ENCODE results near the gene KIAA1210. TPM values are rescaled to one million over a fixed set of nuclear protein-coding genes. Genes with fewer than 3 reads are reported as not detected.

The KIAA1210 gene
- total and polyA plus RNA-seq, 2 of the 13 experiments (the other 11 are each of a cell fraction or from before 2014, with no cell fraction given), result not detected

GRCh38 chrX:119071381-119071780 lies 56.2 kb downstream of the KIAA1210 start:
- no peaks in the 10 kb centered on the region for H3K79me2 ChIP-seq (ENCODE audit: insufficient read depth, low read length)
- FAIRE-seq, result no peak
- BruUV-seq (replicated peaks), result no TSS peak
- H3K4me3 ChIP-seq (replicated peaks in 1 of 3; ENCODE audit: insufficient read depth in 1 of 3, low read depth in 2 of 3, low read length in 3 of 3), result no peak overlapping the region
- TF ChIP-seq MTA3 (CRISPR knock-in tag; IDR thresholded peaks at IDR 0.05), result no peak
- no peak for TF ChIP-seq TMF1 (CRISPR knock-in tag; IDR thresholded peaks at IDR 0.05; ENCODE audit: low read depth)
- no peaks in the 10 kb centered on the region for H3K27me3 ChIP-seq (ENCODE audit: control insufficient read depth in 1 of 2, insufficient read depth in 2 of 2, low read length in 2 of 2)
- no peak overlapping the region for H3K9ac ChIP-seq (ENCODE audit: insufficient read depth, low read depth, low read length)
- no peak overlapping the region for H2AFZ ChIP-seq (ENCODE audit: low read length)
- no peak overlapping the region for H3K4me2 ChIP-seq (ENCODE audit: low read depth, low read length)
- H4K20me1 ChIP-seq (ENCODE audit: insufficient read depth, low read length), result no peaks in the 10 kb centered on the region
- ChIA-PET POLR2A (no interaction called here), CTCF (ENCODE audit: low intra/inter-chr PET ratio, low total read pairs) (no interaction called here)
- no peaks in the 10 kb centered on the region for H3K4me1 ChIP-seq (ENCODE audit: insufficient read depth, low read length)
- intact Hi-C loops (cut with micrococcal nuclease; ENCODE audit: unreplicated experiment) (no loop called here), in situ Hi-C loops (cut with HindIII; ENCODE audit: extremely low pct_ligation_motif_present, low pct_unique_long_range_greater_than_20kb) (no loop called here)
- no peak overlapping the region for H3K27ac ChIP-seq (ENCODE audit: extremely low read length, insufficient read depth, low read length)
- ATAC-seq, result no peak
- 8% methylated on average over 2 of the region's 2 CpGs for WGBS (ENCODE audit: low lambda C conversion rate)
- no peak for DNase-seq (ENCODE audit: low spot score)
- no peaks in the 10 kb centered on the region for H3K9me3 ChIP-seq (ENCODE audit: low read length)
- no peaks in the 10 kb centered on the region for H3K36me3 ChIP-seq (replicated peaks in 1 of 2; ENCODE audit: control insufficient read depth in 1 of 2, insufficient read depth in 2 of 2, low read length in 2 of 2)

- Histone ChIP-seq H3K4me3 (replicated peaks in 1 of 3; ENCODE audit: insufficient read depth in 1 of 3, low read depth in 2 of 3, low read length in 3 of 3) (no peak overlapping the region), H3K36me3 (replicated peaks in 1 of 2; ENCODE audit: control insufficient read depth in 1 of 2, insufficient read depth in 2 of 2, low read length in 2 of 2) (no peaks in the 10 kb centered on the region), H3K27ac (ENCODE audit: extremely low read length, insufficient read depth, low read length) (no peak overlapping the region), H3K27me3 (ENCODE audit: control insufficient read depth in 1 of 2, insufficient read depth in 2 of 2, low read length in 2 of 2) (no peaks in the 10 kb centered on the region), H3K9ac (ENCODE audit: insufficient read depth, low read depth, low read length) (no peak overlapping the region), H4K20me1 (ENCODE audit: insufficient read depth, low read length) (no peaks in the 10 kb centered on the region), H3K79me2 (ENCODE audit: insufficient read depth, low read length) (no peaks in the 10 kb centered on the region), H3K9me3 (ENCODE audit: low read length) (no peaks in the 10 kb centered on the region), H3K4me2 (ENCODE audit: low read depth, low read length) (no peak overlapping the region), H3K4me1 (ENCODE audit: insufficient read depth, low read length) (no peaks in the 10 kb centered on the region), H2AFZ (ENCODE audit: low read length) (no peak overlapping the region)
- POLR2A ChIA-PET, result no interaction called here
- DNase-seq (ENCODE audit: low spot score) (no peak), ATAC-seq (no peak), FAIRE-seq (no peak)
- intact Hi-C loops (cut with micrococcal nuclease; ENCODE audit: unreplicated experiment), result no loop called here
- CTCF ChIA-PET (ENCODE audit: low intra/inter-chr PET ratio, low total read pairs), result no interaction called here
- in situ Hi-C loops (cut with HindIII; ENCODE audit: extremely low pct_ligation_motif_present, low pct_unique_long_range_greater_than_20kb), result loop anchor here (10.0 kb wide), 1 partner anchor 225 kb away; no protein-coding TSS in a partner anchor
- WGBS (ENCODE audit: low lambda C conversion rate), result 6% methylated on average over 1 of the region's 1 CpG
- no TSS peak for BruUV-seq (replicated peaks)
- TF ChIP-seq MIER2 (CRISPR knock-in tag; IDR thresholded peaks at IDR 0.05) (no peak), CC2D1A (CRISPR knock-in tag; IDR thresholded peaks at IDR 0.05) (no peak), CENPX (CRISPR knock-in tag; IDR thresholded peaks at IDR 0.05) (no peak), DMAP1 (CRISPR knock-in tag; IDR thresholded peaks at IDR 0.05) (no peak), THAP8 (CRISPR knock-in tag; IDR thresholded peaks at IDR 0.05; ENCODE audit: borderline replicate concordance) (no peak), JUN (CRISPR knock-in tag; IDR thresholded peaks at IDR 0.05) (no peak), FOXA3 (CRISPR knock-in tag; IDR thresholded peaks at IDR 0.05) (no peak), ZNF17 (CRISPR knock-in tag; IDR thresholded peaks at IDR 0.05) (no peak), ZNF879 (CRISPR knock-in tag; IDR thresholded peaks at IDR 0.05) (no peak), ZNF746 (CRISPR knock-in tag; IDR thresholded peaks at IDR 0.05) (no peak), KDM1A (CRISPR knock-in tag; IDR thresholded peaks at IDR 0.05) (no peak), NFKB2 (CRISPR knock-in tag; IDR thresholded peaks at IDR 0.05; ENCODE audit: borderline replicate concordance) (no peak), MAFF (IDR thresholded peaks at IDR 0.05; ENCODE audit: low read depth, low read length) (no peak)
Measured at GRCh38 chrX:119069762-119070161, 57.9 kb downstream of the KIAA1210 start.
